ENCODE measurements around the gene CAPRIN1. TPM values are rescaled to one million over a fixed set of nuclear protein-coding genes. Genes with fewer than 3 reads are reported as not detected.

The CAPRIN1 gene
- total and polyA plus RNA-seq, 2 donors (not counting 3 experiments of a cell fraction or from before 2014, with no cell fraction given), result 138 to 279 TPM

GRCh38 chr11:34072832-34073231, 21.3 kb downstream of the CAPRIN1 start:
- FAIRE-seq, result no peak
- H3K9ac ChIP-seq (replicated peaks; ENCODE audit: extremely low read depth, insufficient read depth, low read length), result no peak overlapping the region
- H3K4me1 ChIP-seq (ENCODE audit: control insufficient read depth, extremely low read depth, insufficient read depth, low read length), result peaks cover 45% of the 10 kb centered on the region
- H3K27me3 ChIP-seq (ENCODE audit: control insufficient read depth in 2 of 2, insufficient read depth in 2 of 2, low read length in 2 of 2), result no peaks in the 10 kb centered on the region
- peaks cover 38% of the 10 kb centered on the region for H4K20me1 ChIP-seq (replicated peaks; ENCODE audit: control insufficient read depth, extremely low read depth, insufficient read depth, low read length)
- H3K4me3 ChIP-seq (replicated peaks in 1 of 3; ENCODE audit: insufficient read depth in 1 of 3, low read depth in 1 of 3, low read length in 3 of 3), result no peak overlapping the region
- no TSS peak for BruUV-seq (replicated peaks)
- ChIA-PET POLR2A (no interaction called here), CTCF (interaction anchor here (1.2 to 5.2 kb wide), 5 partner anchors 7 to 84 kb away, joined by 4 to 36 read pairs (median 6); no protein-coding TSS in a partner anchor)
- peaks cover 93% of the 10 kb centered on the region for H3K79me2 ChIP-seq (ENCODE audit: control insufficient read depth, insufficient read depth, low read length)
- dilution Hi-C loops (cut with MboI; ENCODE audit: extremely low pct_ligation_motif_present, low sequenced_read_pairs), result no loop called here
- DNase-seq (ENCODE audit: low read depth, low spot score), result no peak
- H2AFZ ChIP-seq (ENCODE audit: low read depth, low read length), result no peak overlapping the region
- H3K36me3 ChIP-seq (ENCODE audit: control insufficient read depth in 2 of 2, extremely low read depth in 1 of 2, insufficient read depth in 2 of 2, low read length in 2 of 2), result peaks cover 10 to 37% of the 10 kb centered on the region in 2 experiments
- no peak for TF ChIP-seq POLR2A (IDR thresholded peaks at IDR 0.05; ENCODE audit: low read depth, low read length)
- TF ChIP-seq FOS (IDR thresholded peaks at IDR 0.05; ENCODE audit: borderline replicate concordance, insufficient read depth, low read length), result no peak
- TF ChIP-seq GATA2 (IDR thresholded peaks at IDR 0.05; ENCODE audit: insufficient read depth, insufficient read length, low read depth, low read length), result no peak
- TF ChIP-seq, protein P1, sequence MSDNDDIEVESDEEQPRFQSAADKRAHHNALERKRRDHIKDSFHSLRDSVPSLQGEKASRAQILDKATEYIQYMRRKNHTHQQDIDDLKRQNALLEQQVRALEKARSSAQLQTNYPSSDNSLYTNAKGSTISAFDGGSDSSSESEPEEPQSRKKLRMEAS (IDR thresholded peaks at IDR 0.05; ENCODE audit: insufficient read depth, insufficient read length), result no peak
- no peak for TF ChIP-seq EZH2 (IDR thresholded peaks at IDR 0.05; ENCODE audit: borderline replicate concordance, low read depth, low read length, severe bottlenecking)
- TF ChIP-seq POLR2AphosphoS5 (IDR thresholded peaks at IDR 0.05; ENCODE audit: insufficient read depth, low read depth, low read length), result no peak
- no peak for TF ChIP-seq CTCF (IDR thresholded peaks at IDR 0.05; ENCODE audit: extremely low read depth in 1 of 2, insufficient read depth in 1 of 2, low read depth in 1 of 2, low read length in 2 of 2)
- no peak for TF ChIP-seq MYC (IDR thresholded peaks at IDR 0.05; ENCODE audit: low read depth, low read length)
- no peak for TF ChIP-seq JUN (IDR thresholded peaks at IDR 0.05; ENCODE audit: borderline replicate concordance, insufficient read depth, insufficient read length, low read depth)
- no peaks in the 10 kb centered on the region for H3K9me3 ChIP-seq (replicated peaks; ENCODE audit: control insufficient read depth, insufficient read depth, low read length)
- no peak overlapping the region for H3K4me2 ChIP-seq (ENCODE audit: insufficient read depth, low read length)
- intact Hi-C loops (cut with micrococcal nuclease), result no loop called here
- H3K27ac ChIP-seq (ENCODE audit: insufficient read depth, low read depth, low read length), result no peak overlapping the region
- no peaks in the 10 kb centered on the region for H3K9me1 ChIP-seq (replicated peaks; ENCODE audit: control insufficient read depth, extremely low read depth, insufficient read depth, low read length)
